Measurements from ENCODE around the gene PSME3IP1.

PSME3IP1 gene

GRCh38 chr16:57131351-57131970, 54.4 kb downstream of the PSME3IP1 start:
- WGBS, 2 experiments (ENCODE audit: insufficient coverage in 2 of 2): 89 to 93% methylated on average over 16 of the region's 17 CpGs
- Histone ChIP-seq H3K4me3 (ENCODE audit: extremely low read depth, insufficient read depth, low read length, poor library complexity, severe bottlenecking) (no peak overlapping the region), H3K27ac (ENCODE audit: low read depth, low read length, severe bottlenecking) (no peak overlapping the region), H3K9me3 (ENCODE audit: control insufficient read depth, low read length) (no peaks in the 10 kb centered on the region), H3K36me3 (ENCODE audit: control insufficient read depth, insufficient read depth, low read length) (peaks cover 24% of the 10 kb centered on the region), H3K4me1 (ENCODE audit: control insufficient read depth, insufficient read depth, low read length, poor library complexity, severe bottlenecking) (no peaks in the 10 kb centered on the region)

GRCh38 chr16:57130950-57131321, 54.9 kb downstream of the PSME3IP1 start:
- H3K27ac ChIP-seq (ENCODE audit: low read depth, low read length, severe bottlenecking): no peak overlapping the region
- H3K9me3 ChIP-seq (ENCODE audit: control insufficient read depth, low read length): no peaks in the 10 kb centered on the region
- WGBS, 2 experiments (ENCODE audit: insufficient coverage in 2 of 2): 95 to 96% methylated on average over 6 of the region's 6 CpGs
- no peak overlapping the region for H3K4me3 ChIP-seq (ENCODE audit: extremely low read depth, insufficient read depth, low read length, poor library complexity, severe bottlenecking)
- peaks cover 24% of the 10 kb centered on the region for H3K36me3 ChIP-seq (ENCODE audit: control insufficient read depth, insufficient read depth, low read length)
- no peaks in the 10 kb centered on the region for H3K4me1 ChIP-seq (ENCODE audit: control insufficient read depth, insufficient read depth, low read length, poor library complexity, severe bottlenecking)

- Histone ChIP-seq H3K36me3 (ENCODE audit: control insufficient read depth, insufficient read depth, low read length) (peaks cover 30% of the 10 kb centered on the region), H3K9me3 (ENCODE audit: control insufficient read depth, low read length) (no peaks in the 10 kb centered on the region), H3K4me1 (ENCODE audit: control insufficient read depth, insufficient read depth, low read length, poor library complexity, severe bottlenecking) (no peaks in the 10 kb centered on the region), H3K27ac (ENCODE audit: low read depth, low read length, severe bottlenecking) (no peak overlapping the region), H3K4me3 (ENCODE audit: extremely low read depth, insufficient read depth, low read length, poor library complexity, severe bottlenecking) (no peak overlapping the region)
- WGBS, 2 experiments (ENCODE audit: insufficient coverage in 2 of 2): 94 to 95% methylated on average over 9 to 10 of the region's 11 CpGs
These were observed 57.0 kb downstream of the PSME3IP1 start for GRCh38 chr16:57128771-57129389.

- H3K36me3 ChIP-seq (ENCODE audit: control insufficient read depth, insufficient read depth, low read length): peaks cover 35% of the 10 kb centered on the region
- no peaks in the 10 kb centered on the region for H3K4me1 ChIP-seq (ENCODE audit: control insufficient read depth, insufficient read depth, low read length, poor library complexity, severe bottlenecking)
- H3K9me3 ChIP-seq (ENCODE audit: control insufficient read depth, low read length): no peaks in the 10 kb centered on the region
- no peak overlapping the region for H3K27ac ChIP-seq (ENCODE audit: low read depth, low read length, severe bottlenecking)
- WGBS, 2 experiments (ENCODE audit: insufficient coverage in 2 of 2): 100% methylated on average over 1 to 2 of the region's 7 CpGs
- H3K4me3 ChIP-seq (ENCODE audit: extremely low read depth, insufficient read depth, low read length, poor library complexity, severe bottlenecking): no peak overlapping the region
These were observed 58.0 kb downstream of the PSME3IP1 start for GRCh38 chr16:57127836-57128235.

GRCh38 chr16:57127037-57127763, 58.6 kb downstream of the PSME3IP1 start:
- H3K4me1 ChIP-seq (ENCODE audit: control insufficient read depth, insufficient read depth, low read length, poor library complexity, severe bottlenecking): no peaks in the 10 kb centered on the region
- WGBS, 2 experiments (ENCODE audit: insufficient coverage in 2 of 2): 89 to 94% methylated on average over 4 to 5 of the region's 5 CpGs
- H3K27ac ChIP-seq (ENCODE audit: low read depth, low read length, severe bottlenecking): no peak overlapping the region
- no peaks in the 10 kb centered on the region for H3K9me3 ChIP-seq (ENCODE audit: control insufficient read depth, low read length)
- H3K4me3 ChIP-seq (ENCODE audit: extremely low read depth, insufficient read depth, low read length, poor library complexity, severe bottlenecking): no peak overlapping the region
- peaks cover 40% of the 10 kb centered on the region for H3K36me3 ChIP-seq (ENCODE audit: control insufficient read depth, insufficient read depth, low read length)

- 88 to 100% methylated on average over 1 to 4 of the region's 4 CpGs for WGBS, 2 experiments (ENCODE audit: insufficient coverage in 2 of 2)
- no peaks in the 10 kb centered on the region for H3K4me1 ChIP-seq (ENCODE audit: control insufficient read depth, insufficient read depth, low read length, poor library complexity, severe bottlenecking)
- peaks cover 48% of the 10 kb centered on the region for H3K36me3 ChIP-seq (ENCODE audit: control insufficient read depth, insufficient read depth, low read length)
- no peak overlapping the region for H3K4me3 ChIP-seq (ENCODE audit: extremely low read depth, insufficient read depth, low read length, poor library complexity, severe bottlenecking)
- H3K9me3 ChIP-seq (ENCODE audit: control insufficient read depth, low read length): no peaks in the 10 kb centered on the region
- H3K27ac ChIP-seq (ENCODE audit: low read depth, low read length, severe bottlenecking): no peak overlapping the region
These were observed 59.4 kb downstream of the PSME3IP1 start for GRCh38 chr16:57126411-57126810.

GRCh38 chr16:57125969-57126368, 59.9 kb downstream of the PSME3IP1 start:
- no peak overlapping the region for H3K4me3 ChIP-seq (ENCODE audit: extremely low read depth, insufficient read depth, low read length, poor library complexity, severe bottlenecking)
- peaks cover 49% of the 10 kb centered on the region for H3K36me3 ChIP-seq (ENCODE audit: control insufficient read depth, insufficient read depth, low read length)
- H3K9me3 ChIP-seq (ENCODE audit: control insufficient read depth, low read length): no peaks in the 10 kb centered on the region
- H3K4me1 ChIP-seq (ENCODE audit: control insufficient read depth, insufficient read depth, low read length, poor library complexity, severe bottlenecking): no peaks in the 10 kb centered on the region
- no peak overlapping the region for H3K27ac ChIP-seq (ENCODE audit: low read depth, low read length, severe bottlenecking)
- 88 to 100% methylated on average over 1 to 2 of the region's 4 CpGs for WGBS, 2 experiments (ENCODE audit: insufficient coverage in 2 of 2)

GRCh38 chr16:57125376-57125775, 60.5 kb downstream of the PSME3IP1 start:
- H3K4me3 ChIP-seq (ENCODE audit: extremely low read depth, insufficient read depth, low read length, poor library complexity, severe bottlenecking): no peak overlapping the region
- no peaks in the 10 kb centered on the region for H3K4me1 ChIP-seq (ENCODE audit: control insufficient read depth, insufficient read depth, low read length, poor library complexity, severe bottlenecking)
- H3K27ac ChIP-seq (ENCODE audit: low read depth, low read length, severe bottlenecking): no peak overlapping the region
- H3K36me3 ChIP-seq (ENCODE audit: control insufficient read depth, insufficient read depth, low read length): peaks cover 48% of the 10 kb centered on the region
- WGBS, 2 experiments (ENCODE audit: insufficient coverage in 2 of 2): 87 to 92% methylated on average over 4 of the region's 4 CpGs
- no peaks in the 10 kb centered on the region for H3K9me3 ChIP-seq (ENCODE audit: control insufficient read depth, low read length)

- Histone ChIP-seq H3K9me3 (ENCODE audit: control insufficient read depth, low read length) (no peaks in the 10 kb centered on the region), H3K27ac (ENCODE audit: low read depth, low read length, severe bottlenecking) (no peak overlapping the region), H3K36me3 (ENCODE audit: control insufficient read depth, insufficient read depth, low read length) (peaks cover 55% of the 10 kb centered on the region), H3K4me1 (ENCODE audit: control insufficient read depth, insufficient read depth, low read length, poor library complexity, severe bottlenecking) (no peaks in the 10 kb centered on the region), H3K4me3 (ENCODE audit: extremely low read depth, insufficient read depth, low read length, poor library complexity, severe bottlenecking) (no peak overlapping the region)
- 94% methylated on average over 6 to 10 of the region's 11 CpGs for WGBS, 2 experiments (ENCODE audit: insufficient coverage in 2 of 2)
These were observed 61.7 kb downstream of the PSME3IP1 start for GRCh38 chr16:57123974-57124674.

- H3K4me1 ChIP-seq (ENCODE audit: control insufficient read depth, insufficient read depth, low read length, poor library complexity, severe bottlenecking): peaks cover 5% of the 10 kb centered on the region
- H3K4me3 ChIP-seq (ENCODE audit: extremely low read depth, insufficient read depth, low read length, poor library complexity, severe bottlenecking): no peak overlapping the region
- H3K27ac ChIP-seq (ENCODE audit: low read depth, low read length, severe bottlenecking): no peak overlapping the region
- WGBS, 2 experiments (ENCODE audit: insufficient coverage in 2 of 2): 98 to 100% methylated on average over 4 to 5 of the region's 7 CpGs
- peaks cover 58% of the 10 kb centered on the region for H3K36me3 ChIP-seq (ENCODE audit: control insufficient read depth, insufficient read depth, low read length)
- no peaks in the 10 kb centered on the region for H3K9me3 ChIP-seq (ENCODE audit: control insufficient read depth, low read length)
These were observed 62.4 kb downstream of the PSME3IP1 start for GRCh38 chr16:57123216-57123973.
